ENCODE measurements around the gene GHRHR.

The GHRHR gene

GRCh38 chr7:30970074-30970473 is 6.3 kb downstream of the GHRHR start:
- Histone ChIP-seq H3K27ac (ENCODE audit: low read length) (no peak overlapping the region), H2AFZ (ENCODE audit: low read length) (no peak overlapping the region), H3K79me2 (ENCODE audit: low read length) (no peaks in the 10 kb centered on the region), H3K9me3 (replicated peaks; ENCODE audit: insufficient read depth, low read length) (no peaks in the 10 kb centered on the region), H3K9ac (ENCODE audit: low read length) (no peak overlapping the region), H3K4me2 (ENCODE audit: low read depth, low read length) (no peak overlapping the region), H4K20me1 (ENCODE audit: insufficient read depth, low read length) (no peaks in the 10 kb centered on the region), H3K36me3 (replicated peaks; ENCODE audit: insufficient read depth, low read length) (no peaks in the 10 kb centered on the region), H3F3A (ENCODE audit: insufficient read depth, low read length) (no peaks in the 10 kb centered on the region), H3K4me3 (ENCODE audit: low read length) (no peak overlapping the region), H3K27me3 (replicated peaks; ENCODE audit: insufficient read depth, low read length) (no peaks in the 10 kb centered on the region), H3K9me2 (replicated peaks; ENCODE audit: insufficient read depth, low read length) (no peaks in the 10 kb centered on the region), H3K4me1 (ENCODE audit: low read length) (peaks cover 11% of the 10 kb centered on the region)
- DNase-seq, result no peak
- TF ChIP-seq EZH2phosphoT487 (IDR thresholded peaks at IDR 0.05; ENCODE audit: low read length), result no peak
- TF ChIP-seq, protein P1, sequence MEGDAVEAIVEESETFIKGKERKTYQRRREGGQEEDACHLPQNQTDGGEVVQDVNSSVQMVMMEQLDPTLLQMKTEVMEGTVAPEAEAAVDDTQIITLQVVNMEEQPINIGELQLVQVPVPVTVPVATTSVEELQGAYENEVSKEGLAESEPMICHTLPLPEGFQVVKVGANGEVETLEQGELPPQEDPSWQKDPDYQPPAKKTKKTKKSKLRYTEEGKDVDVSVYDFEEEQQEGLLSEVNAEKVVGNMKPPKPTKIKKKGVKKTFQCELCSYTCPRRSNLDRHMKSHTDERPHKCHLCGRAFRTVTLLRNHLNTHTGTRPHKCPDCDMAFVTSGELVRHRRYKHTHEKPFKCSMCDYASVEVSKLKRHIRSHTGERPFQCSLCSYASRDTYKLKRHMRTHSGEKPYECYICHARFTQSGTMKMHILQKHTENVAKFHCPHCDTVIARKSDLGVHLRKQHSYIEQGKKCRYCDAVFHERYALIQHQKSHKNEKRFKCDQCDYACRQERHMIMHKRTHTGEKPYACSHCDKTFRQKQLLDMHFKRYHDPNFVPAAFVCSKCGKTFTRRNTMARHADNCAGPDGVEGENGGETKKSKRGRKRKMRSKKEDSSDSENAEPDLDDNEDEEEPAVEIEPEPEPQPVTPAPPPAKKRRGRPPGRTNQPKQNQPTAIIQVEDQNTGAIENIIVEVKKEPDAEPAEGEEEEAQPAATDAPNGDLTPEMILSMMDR (IDR thresholded peaks at IDR 0.05; ENCODE audit: low read length), result no peak
- no peak for TF ChIP-seq EZH2 (optimal IDR thresholded peaks at IDR 0.05; ENCODE audit: low read depth, low read length)

- no peak for DNase-seq
- H3K4me2 ChIP-seq (ENCODE audit: low read depth, low read length), result no peak overlapping the region
- H3K36me3 ChIP-seq (replicated peaks; ENCODE audit: insufficient read depth, low read length), result no peaks in the 10 kb centered on the region
- H3K4me3 ChIP-seq (ENCODE audit: low read length), result no peak overlapping the region
- H3K9me2 ChIP-seq (replicated peaks; ENCODE audit: insufficient read depth, low read length), result no peaks in the 10 kb centered on the region
- no peak overlapping the region for H2AFZ ChIP-seq (ENCODE audit: low read length)
- no peaks in the 10 kb centered on the region for H3K27me3 ChIP-seq (replicated peaks; ENCODE audit: insufficient read depth, low read length)
- TF ChIP-seq EZH2phosphoT487 (IDR thresholded peaks at IDR 0.05; ENCODE audit: low read length) (no peak), EZH2 (optimal IDR thresholded peaks at IDR 0.05; ENCODE audit: low read depth, low read length) (no peak)
- TF ChIP-seq, protein P1 (IDR thresholded peaks at IDR 0.05; ENCODE audit: low read length), result no peak
- H4K20me1 ChIP-seq (ENCODE audit: insufficient read depth, low read length), result no peaks in the 10 kb centered on the region
- peaks cover 14% of the 10 kb centered on the region for H3K4me1 ChIP-seq (ENCODE audit: low read length)
- H3K79me2 ChIP-seq (ENCODE audit: low read length), result no peaks in the 10 kb centered on the region
- H3F3A ChIP-seq (ENCODE audit: insufficient read depth, low read length), result no peaks in the 10 kb centered on the region
- H3K9ac ChIP-seq (ENCODE audit: low read length), result no peak overlapping the region
- H3K27ac ChIP-seq (ENCODE audit: low read length), result no peak overlapping the region
- H3K9me3 ChIP-seq (replicated peaks; ENCODE audit: insufficient read depth, low read length), result no peaks in the 10 kb centered on the region
Observed at GRCh38 chr7:30970594-30971094, 6.9 kb downstream of the GHRHR start.

GRCh38 chr7:30971440-30971839 is 7.7 kb downstream of the GHRHR start:
- Histone ChIP-seq H3K36me3 (replicated peaks; ENCODE audit: insufficient read depth, low read length) (no peaks in the 10 kb centered on the region), H3K79me2 (ENCODE audit: low read length) (no peaks in the 10 kb centered on the region), H3K27me3 (replicated peaks; ENCODE audit: insufficient read depth, low read length) (no peaks in the 10 kb centered on the region), H3K4me2 (ENCODE audit: low read depth, low read length) (no peak overlapping the region), H3K9me3 (replicated peaks; ENCODE audit: insufficient read depth, low read length) (no peaks in the 10 kb centered on the region), H3K9me2 (replicated peaks; ENCODE audit: insufficient read depth, low read length) (no peaks in the 10 kb centered on the region), H2AFZ (ENCODE audit: low read length) (no peak overlapping the region), H4K20me1 (ENCODE audit: insufficient read depth, low read length) (no peaks in the 10 kb centered on the region), H3K4me1 (ENCODE audit: low read length) (peaks cover 14% of the 10 kb centered on the region), H3K9ac (ENCODE audit: low read length) (no peak overlapping the region), H3F3A (ENCODE audit: insufficient read depth, low read length) (no peaks in the 10 kb centered on the region), H3K4me3 (ENCODE audit: low read length) (no peak overlapping the region), H3K27ac (ENCODE audit: low read length) (no peak overlapping the region)
- DNase-seq, result no peak
- no peak for TF ChIP-seq EZH2phosphoT487 (IDR thresholded peaks at IDR 0.05; ENCODE audit: low read length)
- no peak for TF ChIP-seq EZH2 (optimal IDR thresholded peaks at IDR 0.05; ENCODE audit: low read depth, low read length)
- TF ChIP-seq, protein P1 (IDR thresholded peaks at IDR 0.05; ENCODE audit: low read length), result no peak
